Kidney glomerular epithelial cell (primary cell): ENCODE data around the gene MNX1.

Experiments used
- DNase-seq: peaks from one replicate; lab custom pipeline; 2025; lab: John Stamatoyannopoulos, UW

The MNX1 gene

GRCh38 chr7:157032644-157033482 lies 22.4 kb upstream of the MNX1 start:
- no peak for DNase-seq

GRCh38 chr7:157032128-157032527 lies 21.7 kb upstream of the MNX1 start:
- DNase-seq, result no peak

DNA sequence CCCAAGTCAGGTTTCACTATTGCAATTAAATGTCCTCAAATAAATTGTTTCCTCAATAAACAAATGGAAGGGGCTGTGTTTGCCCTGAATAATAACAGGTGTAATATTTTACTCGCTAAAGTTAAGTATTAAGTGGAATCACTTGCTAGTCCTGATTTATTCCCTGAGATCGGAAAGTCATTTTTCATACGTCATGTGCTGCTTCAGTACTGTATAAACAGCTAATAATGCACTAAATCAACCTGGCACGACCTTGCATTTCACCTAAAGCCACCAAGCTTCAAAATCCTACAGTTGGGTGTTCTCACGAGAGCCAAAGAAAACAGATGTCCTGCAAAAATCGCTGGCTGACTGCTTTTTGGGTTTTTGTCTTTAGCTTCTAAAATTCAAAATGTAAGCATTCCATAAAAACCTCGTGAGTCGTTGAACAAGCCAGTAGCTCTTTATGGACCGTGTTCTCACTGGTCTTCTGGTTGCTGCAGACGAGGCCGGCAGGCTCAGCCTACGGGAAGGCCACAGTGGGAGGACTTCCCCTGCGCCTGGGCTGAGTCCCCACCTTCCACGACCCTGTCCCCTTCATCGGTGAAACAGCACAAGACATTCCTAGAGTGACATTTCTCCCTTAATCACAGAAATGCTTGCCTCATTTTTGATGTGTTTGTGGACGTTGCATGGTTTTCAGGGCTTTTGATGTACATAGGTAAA lies 17.9 kb upstream of the MNX1 start:
- no peak for DNase-seq

GRCh38 chr7:157027568-157028198 lies 17.2 kb upstream of the MNX1 start:
- DNase-seq, result no peak

DNA sequence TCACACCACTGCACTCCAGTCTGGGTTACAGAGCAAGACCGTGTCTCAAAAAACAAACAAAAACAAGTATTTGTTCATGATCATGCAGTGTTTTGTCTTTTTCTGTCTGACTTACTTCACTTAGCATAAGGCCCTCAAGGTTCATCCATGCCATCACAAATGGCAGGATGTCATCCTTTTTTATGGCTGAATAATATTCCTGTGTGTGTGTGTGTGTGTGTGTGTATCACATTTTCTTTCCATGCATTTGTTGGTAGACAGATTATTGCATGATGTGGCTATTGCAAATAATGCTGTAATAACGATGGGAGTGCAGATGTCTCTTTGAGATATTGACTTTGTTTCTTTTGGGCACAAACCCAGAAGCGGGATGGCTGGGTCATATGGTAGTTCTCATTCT lies 14.3 kb upstream of the MNX1 start:
- no peak for DNase-seq

- no peak for DNase-seq
Observed at GRCh38 chr7:157023589-157023905, 13.1 kb upstream of the MNX1 start.

DNA sequence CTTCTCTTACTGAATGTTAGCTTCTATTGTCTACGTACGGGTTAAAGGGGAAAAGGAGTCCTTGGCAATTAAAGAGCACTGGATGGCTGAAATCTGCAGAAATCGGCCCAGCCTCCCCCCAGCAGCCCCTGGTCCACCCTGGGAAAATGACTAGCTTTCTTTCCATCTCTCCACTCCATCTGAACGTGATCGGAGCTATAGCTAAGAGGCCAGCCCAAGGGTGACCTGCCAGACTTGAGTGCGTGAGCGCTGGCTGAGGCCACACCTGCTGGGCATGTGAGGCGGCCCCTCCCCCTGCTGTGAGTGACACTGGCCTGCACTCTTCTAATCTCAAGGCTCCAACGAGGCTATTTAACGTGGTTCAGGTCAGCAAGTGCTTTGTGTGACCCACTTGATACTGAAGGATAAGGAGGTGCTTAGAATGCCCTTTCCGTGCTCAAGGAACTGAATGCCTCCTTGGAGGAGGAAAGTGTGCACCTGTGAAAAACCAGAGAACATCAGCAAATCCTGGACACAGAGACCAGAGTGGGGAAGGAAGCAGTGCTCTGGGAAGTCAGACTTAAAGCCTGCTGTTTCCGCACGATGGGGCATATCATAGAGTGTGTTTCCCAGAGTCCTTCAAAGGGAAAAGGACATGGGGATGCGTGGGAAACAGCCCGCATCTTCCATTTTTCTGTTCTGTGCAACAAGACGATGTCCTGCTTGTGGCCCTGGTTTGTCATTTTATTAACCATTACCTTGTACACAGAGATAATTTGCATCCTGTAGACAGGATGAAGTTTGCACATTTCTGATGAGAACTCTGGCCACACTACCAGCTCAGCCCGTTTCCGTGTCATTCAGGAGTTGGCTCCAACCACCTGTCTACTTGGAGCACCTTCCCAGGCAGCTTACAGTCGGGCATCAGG lies 12.5 kb upstream of the MNX1 start:
- DNase-seq, result no peak

DNA sequence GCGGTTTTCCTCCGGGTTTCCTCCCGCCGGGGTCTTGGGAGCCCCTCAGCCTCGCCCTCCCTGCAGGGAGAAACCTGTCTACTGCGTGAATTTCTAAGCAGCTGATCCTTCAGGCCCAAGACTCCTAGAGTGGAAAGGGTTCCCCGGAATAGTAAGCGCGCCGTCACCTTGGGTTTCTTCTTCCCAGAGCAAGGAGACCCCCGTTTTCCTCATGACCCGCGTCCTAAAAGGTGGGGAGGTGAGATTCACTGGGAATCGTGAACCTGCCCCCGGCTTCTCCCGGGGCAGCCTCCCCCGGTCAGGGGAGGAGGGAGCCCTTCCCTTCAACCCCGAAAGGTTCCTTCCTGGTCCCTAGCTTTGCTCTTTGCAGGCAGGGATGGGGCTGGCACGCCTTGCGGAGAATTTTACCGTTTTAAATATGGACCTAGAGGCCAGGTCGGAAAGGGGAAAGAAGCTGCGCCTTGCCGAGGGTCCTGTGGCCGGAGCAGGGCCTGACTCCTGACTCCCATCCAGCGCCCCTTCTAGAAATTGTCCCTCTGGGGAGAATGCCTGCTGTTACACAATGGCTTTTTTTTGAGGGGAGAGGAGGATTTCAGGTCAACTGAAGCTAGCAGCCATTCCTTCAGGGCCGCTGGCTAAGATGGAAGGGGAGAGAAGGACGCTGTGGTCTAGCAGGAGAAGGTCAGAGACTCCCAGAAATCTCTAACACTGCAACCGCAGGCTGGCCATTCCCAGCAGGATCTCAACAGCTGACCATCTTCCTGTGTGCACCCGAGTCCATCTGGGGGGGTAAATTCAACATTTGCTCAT lies 11.6 kb upstream of the MNX1 start:
- DNase-seq, result no peak

DNA sequence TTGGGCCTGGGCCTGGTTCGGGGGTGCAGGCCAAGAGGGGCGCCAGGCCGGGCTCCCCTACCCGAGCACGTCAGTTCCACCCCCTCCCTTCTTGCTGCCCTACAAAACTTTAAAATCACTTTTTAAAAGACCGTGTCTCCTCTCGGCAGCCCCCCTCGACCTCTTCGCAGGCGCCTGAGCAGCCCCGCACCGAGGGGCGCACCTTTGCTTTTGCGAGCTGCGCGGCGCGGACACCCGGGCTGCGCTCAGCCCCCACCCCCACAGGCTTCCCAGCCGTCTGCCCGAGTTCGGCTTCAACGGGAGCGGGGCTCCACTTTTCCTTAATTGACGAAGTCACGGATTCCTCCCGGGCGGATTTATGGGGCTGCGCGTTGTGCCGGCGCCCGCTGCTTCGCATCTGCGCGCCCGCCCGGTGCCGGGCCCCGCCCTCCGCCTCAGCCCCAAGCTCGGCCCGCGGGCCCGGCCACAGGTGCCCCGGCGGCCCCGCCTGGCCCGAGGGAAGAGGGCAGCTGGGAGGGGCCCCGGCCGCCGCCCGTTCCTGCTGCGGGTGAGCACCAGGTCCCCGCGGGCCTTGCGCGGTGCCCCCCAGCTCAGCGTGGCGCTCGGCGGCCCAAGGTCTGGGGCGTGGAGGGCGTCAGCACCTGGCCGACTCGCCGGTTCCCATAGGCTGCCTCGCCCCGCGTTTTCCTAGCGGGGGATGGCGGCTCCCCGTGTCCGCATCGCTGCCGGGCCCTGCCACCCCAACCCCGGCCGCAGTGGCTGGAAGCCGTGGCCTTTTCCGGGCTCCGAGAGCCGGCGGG lies 10.8 kb upstream of the MNX1 start:
- DNase-seq, result no peak

DNA sequence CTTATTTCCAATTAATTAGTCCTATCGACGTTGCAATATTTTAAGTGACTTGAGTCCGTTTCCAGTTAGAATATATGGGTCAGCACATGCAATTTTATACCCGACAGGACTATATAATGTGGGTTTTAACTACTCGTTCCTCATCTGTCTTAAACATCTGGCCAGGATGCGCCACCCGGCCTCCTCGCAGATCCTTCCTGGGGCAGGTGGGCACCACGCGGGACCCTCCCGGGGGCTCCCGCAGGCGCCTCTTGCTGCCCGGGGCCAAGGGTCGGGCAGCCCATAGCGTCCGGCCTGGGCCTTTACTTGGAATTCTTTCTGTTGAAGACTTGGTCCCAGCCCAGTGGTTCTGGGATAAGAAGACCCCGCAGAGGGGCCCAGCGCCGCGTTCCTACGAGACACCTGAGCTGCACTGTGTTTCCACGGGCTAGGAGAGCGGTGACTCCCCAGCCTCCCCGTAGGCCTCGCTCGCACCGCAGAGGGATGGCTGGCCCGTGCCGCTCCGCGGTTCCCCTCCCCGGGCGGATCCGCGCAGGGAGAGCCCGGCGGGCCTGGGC lies 10.1 kb upstream of the MNX1 start:
- DNase-seq, result no peak

- DNase-seq, result no peak
Observed at GRCh38 chr7:157019718-157020451, 9.4 kb upstream of the MNX1 start.

DNA sequence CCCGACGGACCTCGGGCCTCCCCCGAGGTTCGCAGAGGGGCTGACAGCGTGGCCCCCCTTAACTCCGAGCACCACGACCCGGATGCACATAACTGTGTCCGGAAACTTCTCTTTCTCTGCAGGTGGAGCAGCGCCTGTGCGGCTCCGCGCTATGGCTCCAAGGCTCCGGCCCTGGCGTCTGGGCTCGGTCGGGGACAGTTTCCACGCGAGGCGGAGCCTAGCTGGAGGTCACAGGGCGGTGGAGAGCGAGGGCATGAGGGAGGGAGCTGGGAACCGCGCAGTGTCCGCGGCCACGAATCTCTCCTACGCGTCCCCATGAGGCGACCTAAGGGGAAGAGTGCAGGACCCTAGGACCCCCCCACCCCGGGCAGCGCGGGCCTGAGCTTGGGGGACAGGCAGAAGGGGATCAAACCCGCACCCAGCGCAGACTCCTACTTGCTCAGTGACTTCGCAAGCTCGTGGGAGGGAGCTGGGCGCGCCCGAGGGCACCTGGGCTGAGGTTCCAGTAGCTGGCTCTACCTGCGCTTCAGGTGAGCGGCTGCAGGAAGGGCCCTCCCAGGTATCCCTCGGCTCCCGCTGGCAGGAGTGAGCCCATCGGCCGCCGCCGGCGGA lies 8.6 kb upstream of the MNX1 start:
- no peak for DNase-seq

GRCh38 chr7:157018328-157018996 lies 8.0 kb upstream of the MNX1 start:
- DNase-seq, result no peak

- no peak for DNase-seq
Observed at GRCh38 chr7:157017603-157018327, 7.3 kb upstream of the MNX1 start.

GRCh38 chr7:157017149-157017548 lies 6.7 kb upstream of the MNX1 start:
- no peak for DNase-seq

GRCh38 chr7:157016352-157017041 lies 6.0 kb upstream of the MNX1 start:
- no peak for DNase-seq

- no peak for DNase-seq
Observed at GRCh38 chr7:157016024-157016351, 5.5 kb upstream of the MNX1 start.
